ENCODE measurements around the gene HDAC9. TPM values are rescaled to one million over a fixed set of nuclear protein-coding genes. Genes with fewer than 3 reads are reported as not detected.

Gene HDAC9
- total RNA-seq, 2 experiments from 2014 or later = 0.22 to 0.33 TPM

DNA sequence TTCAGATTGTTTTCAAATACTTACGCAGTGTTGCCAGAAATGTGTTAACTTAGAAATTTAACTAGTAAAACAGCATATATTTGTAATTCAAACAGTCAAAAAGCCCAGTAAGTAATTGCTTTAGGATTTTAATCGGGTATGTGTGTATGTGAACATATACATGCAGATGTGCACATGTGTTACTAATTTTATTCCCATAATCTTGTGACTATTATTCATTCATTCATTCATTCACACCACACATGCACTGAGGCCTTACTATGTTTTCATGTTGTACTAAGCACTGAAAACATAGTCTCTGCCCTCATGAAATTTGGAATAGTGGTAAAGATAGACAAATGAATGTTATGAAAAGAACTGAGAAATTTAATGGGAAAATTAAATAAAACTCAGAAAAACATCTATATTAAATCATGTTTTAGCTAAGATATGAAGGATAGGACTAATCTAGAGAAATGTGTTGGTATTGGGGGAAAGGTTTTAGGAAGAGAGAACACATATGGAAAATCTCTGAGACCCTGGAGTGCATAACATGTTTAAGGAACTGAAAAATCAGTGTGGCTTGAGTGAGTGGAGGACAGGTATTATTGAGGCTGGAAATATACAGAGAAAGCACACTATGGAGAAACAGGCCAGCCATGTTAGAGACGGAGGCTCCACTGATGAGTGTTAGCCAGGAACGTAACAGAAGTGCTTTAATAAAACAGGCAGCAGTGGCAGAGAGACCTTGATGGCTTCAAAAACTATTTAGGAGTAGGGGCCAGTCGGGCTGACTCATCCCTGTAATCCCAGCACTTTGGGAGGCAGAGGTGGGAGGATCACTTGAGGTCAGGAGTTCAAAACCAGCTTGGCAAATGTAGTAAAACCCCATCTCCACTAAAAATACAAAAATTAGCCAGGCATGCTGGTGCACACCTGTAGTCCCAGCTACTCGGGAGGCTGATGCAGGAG lies 80.3 kb downstream of the HDAC9 start:
- Mint-ChIP-seq H3K27ac (no peak overlapping the region), H3K27me3 (no peaks in the 10 kb centered on the region), H3K9me3 (no peaks in the 10 kb centered on the region), H3K36me3 (ENCODE audit: low read depth) (no peaks in the 10 kb centered on the region), H3K4me1 (no peaks in the 10 kb centered on the region), H3K4me3 (no peak overlapping the region)
- ChIA-PET POLR2A (no interaction called here), CTCF (no interaction called here)
- no peak for DNase-seq

- Mint-ChIP-seq H3K4me1 (no peaks in the 10 kb centered on the region), H3K9me3 (no peaks in the 10 kb centered on the region), H3K36me3 (ENCODE audit: low read depth) (no peaks in the 10 kb centered on the region), H3K27me3 (no peaks in the 10 kb centered on the region), H3K4me3 (no peak overlapping the region), H3K27ac (no peak overlapping the region)
- no peak for DNase-seq
- CTCF ChIA-PET = no interaction called here
- POLR2A ChIA-PET = interaction anchor here (0.6 kb wide), 1 partner anchor 116 kb away, joined by 9 read pairs; no protein-coding TSS in a partner anchor
Measured at GRCh38 chr7:18577096-18577771, 81.7 kb downstream of the HDAC9 start.

GRCh38 chr7:18579698-18580097 lies 84.1 kb downstream of the HDAC9 start:
- no peak overlapping the region for H3K4me3 Mint-ChIP-seq
- no peaks in the 10 kb centered on the region for H3K9me3 Mint-ChIP-seq
- H3K27me3 Mint-ChIP-seq = no peaks in the 10 kb centered on the region
- DNase-seq = no peak
- H3K36me3 Mint-ChIP-seq (ENCODE audit: low read depth) = no peaks in the 10 kb centered on the region
- POLR2A ChIA-PET = no interaction called here
- H3K4me1 Mint-ChIP-seq = no peaks in the 10 kb centered on the region
- CTCF ChIA-PET = no interaction called here
- no peak overlapping the region for H3K27ac Mint-ChIP-seq

DNA sequence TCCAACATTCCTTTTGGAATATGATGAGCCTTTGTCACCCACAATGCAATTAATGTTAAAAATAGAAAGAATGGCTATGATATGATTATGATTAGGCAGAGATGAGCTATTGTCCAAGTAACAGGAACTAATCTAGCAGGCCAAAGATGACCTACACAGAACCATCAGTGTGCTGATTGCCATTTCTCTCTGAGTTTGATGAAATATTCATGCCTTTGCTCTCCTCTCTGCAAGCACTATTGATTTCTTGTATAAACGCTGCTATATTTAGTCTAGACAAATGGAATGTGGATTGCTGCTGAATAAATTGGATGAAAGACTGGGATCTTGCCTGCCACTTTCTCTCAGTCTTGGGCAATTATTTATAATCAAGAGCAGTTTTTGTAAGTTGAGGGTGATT lies 85.4 kb downstream of the HDAC9 start:
- Mint-ChIP-seq H3K4me3 (no peak overlapping the region), H3K36me3 (ENCODE audit: low read depth) (no peaks in the 10 kb centered on the region), H3K27ac (no peak overlapping the region), H3K4me1 (no peaks in the 10 kb centered on the region), H3K27me3 (no peaks in the 10 kb centered on the region), H3K9me3 (no peaks in the 10 kb centered on the region)
- DNase-seq = no peak
- ChIA-PET CTCF (no interaction called here), POLR2A (no interaction called here)

DNA sequence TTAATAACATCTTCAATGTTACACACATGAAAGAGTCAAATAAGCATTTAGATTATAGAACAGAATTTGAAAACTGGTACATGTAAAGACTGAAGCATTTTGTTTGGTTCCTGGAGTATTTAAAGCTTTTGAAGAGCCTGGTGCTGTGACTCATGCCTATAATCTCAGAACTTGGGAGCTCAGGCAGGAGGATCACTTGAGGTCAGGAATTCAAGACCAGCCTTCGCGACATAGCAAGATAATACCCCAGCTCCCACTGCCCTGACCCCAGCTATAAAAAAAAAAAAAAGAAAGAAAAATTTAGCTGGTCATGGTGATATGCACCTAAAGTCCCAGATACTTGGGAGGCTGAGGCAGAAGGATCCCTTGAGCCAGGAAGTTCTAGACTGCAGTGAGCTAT lies 87.8 kb downstream of the HDAC9 start:
- H3K9me3 Mint-ChIP-seq = no peaks in the 10 kb centered on the region
- POLR2A ChIA-PET = no interaction called here
- CTCF ChIA-PET = interaction anchor here (0.6 kb wide), 2 partner anchors 562 to 583 kb away, joined by 3 to 4 read pairs; no protein-coding TSS in a partner anchor

GRCh38 chr7:18590241-18590640 lies 94.7 kb downstream of the HDAC9 start:
- no peaks in the 10 kb centered on the region for H3K4me1 Mint-ChIP-seq
- H3K9me3 Mint-ChIP-seq = no peaks in the 10 kb centered on the region
- no peak overlapping the region for H3K4me3 Mint-ChIP-seq
- H3K27me3 Mint-ChIP-seq = no peaks in the 10 kb centered on the region
- POLR2A ChIA-PET = no interaction called here
- H3K27ac Mint-ChIP-seq = no peak overlapping the region
- H3K36me3 Mint-ChIP-seq (ENCODE audit: low read depth) = no peaks in the 10 kb centered on the region
- DNase-seq = no peak
- CTCF ChIA-PET = no interaction called here

More for the DNA sequence above, 87.8 kb downstream of the HDAC9 start:
- no peaks in the 10 kb centered on the region for H3K27me3 Mint-ChIP-seq
- no peak for DNase-seq
- no peaks in the 10 kb centered on the region for H3K4me1 Mint-ChIP-seq
- H3K4me3 Mint-ChIP-seq = no peak overlapping the region
- H3K36me3 Mint-ChIP-seq (ENCODE audit: low read depth) = no peaks in the 10 kb centered on the region
- H3K27ac Mint-ChIP-seq = no peak overlapping the region

DNA sequence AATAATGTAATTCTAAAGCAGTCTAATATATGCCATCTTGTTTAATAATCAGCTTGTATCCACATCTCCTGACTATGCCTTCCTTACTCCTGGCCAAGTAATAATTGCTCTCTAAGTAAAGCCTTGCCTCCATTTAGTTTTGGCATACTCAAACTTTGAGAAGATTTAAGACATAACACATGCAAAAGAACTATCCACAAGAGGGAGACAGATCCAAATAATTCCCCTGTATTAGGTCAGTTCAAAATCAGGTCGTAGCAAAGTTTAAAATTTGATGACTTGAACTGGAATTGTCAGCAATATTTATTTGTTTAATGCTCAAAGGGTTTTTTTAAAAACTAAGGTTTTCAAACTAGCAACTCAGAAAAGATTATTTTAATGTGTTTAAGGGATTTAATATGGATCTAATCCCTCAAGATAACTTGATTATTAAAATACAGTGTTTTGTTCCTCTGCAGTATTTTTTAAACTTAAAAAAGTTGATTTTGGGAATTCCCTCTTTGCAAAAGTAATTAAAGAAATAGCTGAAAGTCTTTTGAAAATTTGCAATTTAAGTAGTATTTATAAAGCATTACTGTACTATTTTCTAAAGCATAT lies 95.3 kb downstream of the HDAC9 start:
- no peak overlapping the region for H3K4me3 Mint-ChIP-seq
- DNase-seq = no peak
- H3K4me1 Mint-ChIP-seq = no peaks in the 10 kb centered on the region
- H3K9me3 Mint-ChIP-seq = no peaks in the 10 kb centered on the region
- ChIA-PET POLR2A (no interaction called here), CTCF (interaction anchor here (0.7 kb wide), 1 partner anchor 908 kb away, joined by 3 read pairs; no protein-coding TSS in a partner anchor)
- no peaks in the 10 kb centered on the region for H3K27me3 Mint-ChIP-seq
- H3K36me3 Mint-ChIP-seq (ENCODE audit: low read depth) = no peaks in the 10 kb centered on the region
- H3K27ac Mint-ChIP-seq = no peak overlapping the region

DNA sequence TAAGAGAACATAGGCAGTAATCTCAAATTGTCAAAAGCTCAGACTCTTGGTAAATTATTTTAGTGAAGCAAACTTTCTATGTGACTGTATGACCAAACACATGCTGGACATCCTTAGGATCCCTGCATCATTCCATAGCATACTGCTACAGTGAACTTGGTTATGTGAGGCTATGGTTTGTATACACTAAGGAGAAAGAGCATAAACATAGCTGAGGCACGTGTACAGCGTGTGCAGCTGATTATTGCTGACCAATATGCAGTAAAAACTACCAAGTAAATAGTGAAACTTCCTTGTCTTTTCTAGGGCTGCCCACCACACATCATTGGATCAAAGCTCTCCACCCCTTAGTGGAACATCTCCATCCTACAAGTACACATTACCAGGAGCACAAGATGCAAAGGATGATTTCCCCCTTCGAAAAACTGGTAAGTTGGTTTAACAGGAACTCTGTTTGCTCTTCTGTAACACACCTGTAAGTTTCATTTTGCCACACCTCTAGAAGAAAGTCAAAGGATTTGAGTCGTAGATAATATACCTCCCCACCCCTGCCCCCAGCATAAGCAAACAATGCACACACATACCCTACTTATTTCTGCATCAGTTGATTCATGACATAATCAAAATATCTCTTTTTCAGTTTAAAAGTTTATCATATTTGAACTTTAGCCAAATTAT lies 98.2 kb downstream of the HDAC9 start:
- H3K27ac Mint-ChIP-seq = no peak overlapping the region
- H3K36me3 Mint-ChIP-seq (ENCODE audit: low read depth) = no peaks in the 10 kb centered on the region
- H3K4me3 Mint-ChIP-seq = no peak overlapping the region
- CTCF ChIA-PET = no interaction called here
- no peaks in the 10 kb centered on the region for H3K4me1 Mint-ChIP-seq
- POLR2A ChIA-PET = no interaction called here
- no peaks in the 10 kb centered on the region for H3K27me3 Mint-ChIP-seq
- H3K9me3 Mint-ChIP-seq = no peaks in the 10 kb centered on the region
- no peak for DNase-seq

- DNase-seq = no peak
- Mint-ChIP-seq H3K9me3 (no peaks in the 10 kb centered on the region), H3K4me3 (no peak overlapping the region), H3K27me3 (no peaks in the 10 kb centered on the region), H3K27ac (no peak overlapping the region), H3K4me1 (no peaks in the 10 kb centered on the region), H3K36me3 (ENCODE audit: low read depth) (no peaks in the 10 kb centered on the region)
- POLR2A ChIA-PET = no interaction called here
- CTCF ChIA-PET = no interaction called here
Measured at GRCh38 chr7:18597754-18598153, 102.2 kb downstream of the HDAC9 start.

GRCh38 chr7:18607025-18607424 lies 111.5 kb downstream of the HDAC9 start:
- no peak for DNase-seq
- peaks cover 5% of the 10 kb centered on the region for H3K9me3 Mint-ChIP-seq
- no peaks in the 10 kb centered on the region for H3K36me3 Mint-ChIP-seq (ENCODE audit: low read depth)
- H3K4me1 Mint-ChIP-seq = no peaks in the 10 kb centered on the region
- no peak overlapping the region for H3K4me3 Mint-ChIP-seq
- H3K27ac Mint-ChIP-seq = no peak overlapping the region
- no peaks in the 10 kb centered on the region for H3K27me3 Mint-ChIP-seq
- ChIA-PET POLR2A (no interaction called here), CTCF (no interaction called here)

DNA sequence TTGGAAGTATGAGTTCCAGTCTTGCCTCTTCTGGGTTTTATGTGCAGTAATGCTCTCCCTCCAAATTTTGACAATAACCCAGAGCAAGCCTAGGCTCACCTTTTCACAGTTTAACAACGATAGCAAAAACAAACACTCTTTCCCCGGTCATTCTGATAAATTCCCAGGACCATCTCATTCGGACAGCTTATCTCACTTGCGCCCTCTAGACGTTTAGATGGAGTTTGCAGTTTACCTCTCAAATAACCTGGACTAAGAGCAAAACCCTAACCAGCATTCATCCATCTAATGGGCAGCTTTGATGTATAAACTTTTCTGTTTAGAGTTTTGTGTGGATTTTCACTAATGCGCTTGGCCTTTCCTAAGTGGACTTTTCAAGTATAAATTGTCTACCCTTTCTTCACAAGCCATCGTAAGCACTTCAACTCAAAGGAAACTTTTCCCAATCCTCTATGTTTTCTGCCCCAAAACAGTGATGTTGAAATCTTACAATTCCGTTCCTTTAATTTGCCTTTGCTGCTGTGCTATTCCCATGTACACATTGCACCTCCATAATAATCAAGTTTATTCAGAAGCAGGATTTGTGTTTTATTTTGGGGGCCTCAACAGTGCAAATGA lies 114.9 kb downstream of the HDAC9 start:
- no peaks in the 10 kb centered on the region for H3K27me3 Mint-ChIP-seq
- CTCF ChIA-PET = no interaction called here
- DNase-seq = no peak
- H3K27ac Mint-ChIP-seq = no peak overlapping the region
- H3K4me1 Mint-ChIP-seq = no peaks in the 10 kb centered on the region
- no peaks in the 10 kb centered on the region for H3K36me3 Mint-ChIP-seq (ENCODE audit: low read depth)
- POLR2A ChIA-PET = no interaction called here
- no peak overlapping the region for H3K4me3 Mint-ChIP-seq
- H3K9me3 Mint-ChIP-seq = peaks cover 2% of the 10 kb centered on the region

DNA sequence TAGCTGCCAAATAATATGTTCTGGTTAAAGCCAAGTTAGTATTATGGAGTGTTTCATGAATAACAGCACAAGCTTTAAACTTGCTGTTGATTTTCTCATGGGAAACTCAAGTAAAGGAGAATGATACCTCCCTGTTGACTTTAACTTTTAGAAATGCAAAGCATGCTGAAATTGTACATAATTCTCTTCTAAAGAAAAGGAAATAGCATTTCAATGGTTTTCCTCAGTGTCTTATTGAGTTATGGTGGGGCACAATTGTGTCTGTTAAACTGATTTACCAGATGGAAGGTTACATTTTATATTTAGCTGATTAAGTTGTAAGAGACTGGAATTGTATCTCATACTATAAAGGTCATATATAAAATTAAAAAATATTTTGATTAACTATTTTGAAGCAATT lies 119.3 kb downstream of the HDAC9 start:
- CTCF ChIA-PET = no interaction called here
- H3K4me3 Mint-ChIP-seq = no peak overlapping the region
- no peaks in the 10 kb centered on the region for H3K4me1 Mint-ChIP-seq
- DNase-seq = no peak
- no peak overlapping the region for H3K27ac Mint-ChIP-seq
- POLR2A ChIA-PET = no interaction called here
- no peaks in the 10 kb centered on the region for H3K36me3 Mint-ChIP-seq (ENCODE audit: low read depth)
- H3K27me3 Mint-ChIP-seq = no peaks in the 10 kb centered on the region
- H3K9me3 Mint-ChIP-seq = no peaks in the 10 kb centered on the region

DNA sequence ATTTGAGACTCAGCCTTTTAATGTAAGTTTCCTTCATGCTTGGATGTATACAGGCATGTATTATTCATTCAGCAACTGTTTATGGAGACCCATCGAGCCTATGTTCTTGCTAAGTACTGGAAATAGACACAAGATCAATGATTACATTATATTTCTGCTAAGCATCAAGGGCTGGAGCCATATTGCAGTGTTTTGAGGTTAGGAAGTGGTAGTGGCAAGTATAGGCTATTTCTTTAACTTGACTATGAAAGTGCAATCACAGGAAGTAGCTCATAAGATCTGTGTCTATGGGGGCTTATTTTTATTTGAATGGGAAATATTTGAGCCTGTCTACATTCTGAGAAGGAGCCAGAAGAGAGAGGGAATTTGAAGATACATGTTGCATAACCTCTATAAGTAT lies 123.8 kb downstream of the HDAC9 start:
- Mint-ChIP-seq H3K36me3 (ENCODE audit: low read depth) (no peaks in the 10 kb centered on the region), H3K4me3 (no peak overlapping the region), H3K27me3 (no peaks in the 10 kb centered on the region), H3K4me1 (no peaks in the 10 kb centered on the region), H3K9me3 (no peaks in the 10 kb centered on the region), H3K27ac (no peak overlapping the region)
- ChIA-PET POLR2A (no interaction called here), CTCF (no interaction called here)
- DNase-seq = no peak
